ENCODE measurements around the gene SNRPA1. TPM values are rescaled to one million over a fixed set of nuclear protein-coding genes. Genes with fewer than 3 reads are reported as not detected.

The SNRPA1 gene
- total RNA-seq, 4 donors from 2014 or later = 25.6 to 47.7 (median 29.3) TPM

DNA sequence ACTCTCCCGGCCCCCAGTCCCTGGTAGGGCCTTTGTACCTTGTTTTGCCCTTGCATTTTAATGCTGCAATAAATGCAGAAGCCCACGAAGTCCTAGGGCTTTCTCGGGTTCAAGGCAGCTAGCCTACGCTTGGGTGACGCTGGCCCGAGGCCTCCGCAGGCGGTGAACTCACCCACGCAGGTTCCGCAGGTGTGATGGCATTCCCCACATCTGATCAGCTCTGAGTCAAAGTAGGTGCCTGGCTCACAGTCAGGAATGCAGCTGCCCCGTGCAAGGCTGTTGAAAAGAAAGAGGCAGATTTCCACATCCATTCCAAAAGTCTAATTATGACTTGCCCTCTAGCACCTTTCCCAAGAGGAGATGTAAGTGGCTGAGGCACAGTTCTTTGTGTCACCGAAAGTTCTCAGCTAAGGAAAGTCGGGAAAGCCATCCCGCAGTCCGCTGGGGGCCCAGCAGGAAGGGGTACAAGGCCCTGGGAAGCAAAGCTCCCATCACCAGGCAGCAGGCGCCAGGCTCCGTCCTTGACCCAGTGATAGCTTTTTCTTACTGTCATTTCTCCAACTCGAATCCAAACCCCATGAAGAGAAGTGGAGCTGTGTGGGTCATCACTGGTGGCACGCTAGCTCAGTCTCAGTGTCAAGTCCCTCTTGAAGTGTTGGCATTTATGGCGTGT lies 23.2 kb upstream of the SNRPA1 start:
- TF ChIP-seq, protein P1, sequence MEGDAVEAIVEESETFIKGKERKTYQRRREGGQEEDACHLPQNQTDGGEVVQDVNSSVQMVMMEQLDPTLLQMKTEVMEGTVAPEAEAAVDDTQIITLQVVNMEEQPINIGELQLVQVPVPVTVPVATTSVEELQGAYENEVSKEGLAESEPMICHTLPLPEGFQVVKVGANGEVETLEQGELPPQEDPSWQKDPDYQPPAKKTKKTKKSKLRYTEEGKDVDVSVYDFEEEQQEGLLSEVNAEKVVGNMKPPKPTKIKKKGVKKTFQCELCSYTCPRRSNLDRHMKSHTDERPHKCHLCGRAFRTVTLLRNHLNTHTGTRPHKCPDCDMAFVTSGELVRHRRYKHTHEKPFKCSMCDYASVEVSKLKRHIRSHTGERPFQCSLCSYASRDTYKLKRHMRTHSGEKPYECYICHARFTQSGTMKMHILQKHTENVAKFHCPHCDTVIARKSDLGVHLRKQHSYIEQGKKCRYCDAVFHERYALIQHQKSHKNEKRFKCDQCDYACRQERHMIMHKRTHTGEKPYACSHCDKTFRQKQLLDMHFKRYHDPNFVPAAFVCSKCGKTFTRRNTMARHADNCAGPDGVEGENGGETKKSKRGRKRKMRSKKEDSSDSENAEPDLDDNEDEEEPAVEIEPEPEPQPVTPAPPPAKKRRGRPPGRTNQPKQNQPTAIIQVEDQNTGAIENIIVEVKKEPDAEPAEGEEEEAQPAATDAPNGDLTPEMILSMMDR (IDR thresholded peaks at IDR 0.05) = no peak
- ATAC-seq (ENCODE audit: low FRiP score) = no peak
- no peak for DNase-seq (ENCODE audit: low spot score)

DNA sequence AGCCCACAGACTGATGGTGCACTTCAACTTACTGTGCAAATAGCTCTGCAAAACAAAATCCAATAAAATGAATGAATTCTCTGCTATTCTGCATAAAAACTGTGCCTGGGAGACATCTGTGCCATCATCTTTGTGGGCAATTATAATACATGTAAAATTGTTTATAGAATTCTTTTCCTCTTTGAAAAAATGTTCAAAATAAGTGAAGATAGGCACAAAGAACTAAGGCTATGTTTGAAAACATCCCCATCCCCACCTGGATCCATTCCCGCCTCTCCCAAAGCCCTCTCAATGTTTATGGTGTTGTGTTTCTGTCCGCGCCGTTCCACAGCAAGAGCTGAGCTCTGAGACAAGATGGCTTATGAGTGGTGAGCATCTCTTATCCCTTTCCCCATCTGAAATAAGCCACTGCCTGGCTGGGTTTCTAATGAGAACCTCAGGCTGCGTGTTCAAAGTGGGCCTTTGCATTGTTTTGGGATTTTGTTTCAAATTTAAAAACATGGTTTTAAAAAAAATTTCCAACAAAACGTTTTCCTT lies 22.4 kb upstream of the SNRPA1 start:
- DNase-seq (ENCODE audit: low spot score) = no peak
- TF ChIP-seq, protein P1 (IDR thresholded peaks at IDR 0.05) = no peak
- ATAC-seq (ENCODE audit: low FRiP score) = no peak

DNA sequence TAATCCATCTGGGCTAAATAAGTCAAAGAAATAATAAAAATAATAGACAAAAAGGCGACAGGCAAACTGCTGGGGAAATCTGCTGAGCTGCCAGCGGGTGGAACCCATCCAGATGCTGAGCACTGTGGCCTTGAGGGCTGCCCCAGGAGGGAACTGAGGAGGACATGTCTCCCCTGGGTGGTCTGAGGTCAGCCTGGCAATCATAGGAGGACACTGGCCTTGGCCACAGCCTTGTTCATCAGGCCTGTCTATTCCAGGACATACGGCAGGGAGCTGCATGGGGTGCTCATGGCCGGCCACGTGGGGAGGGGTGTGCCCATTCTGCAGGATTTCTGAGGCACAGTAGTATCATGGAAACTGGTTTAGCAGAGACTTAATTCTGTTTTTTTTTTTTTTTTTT lies 21.5 kb upstream of the SNRPA1 start:
- ATAC-seq (ENCODE audit: low FRiP score) (no peak), DNase-seq (ENCODE audit: low spot score) (no peak)
- TF ChIP-seq, protein P1 (IDR thresholded peaks at IDR 0.05) = no peak

DNA sequence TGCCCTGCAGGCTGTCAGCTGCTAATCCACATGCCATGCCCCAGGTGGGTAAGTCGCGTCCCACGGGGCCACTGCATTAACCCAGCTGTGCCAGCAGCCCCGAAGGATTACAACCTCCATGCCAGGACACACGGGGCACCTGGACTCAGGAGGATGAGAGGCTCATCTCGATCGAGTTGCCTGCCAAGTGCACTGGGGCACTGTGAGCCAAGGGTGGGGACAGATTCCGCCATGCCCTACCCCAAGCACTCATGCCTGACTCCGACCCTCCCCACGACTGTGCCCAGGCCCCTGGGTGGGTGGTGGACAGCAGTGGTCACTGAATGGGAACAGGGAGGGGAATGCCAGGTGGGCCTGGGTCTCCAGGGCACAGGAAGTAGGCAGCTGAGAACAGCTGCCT lies 20.7 kb upstream of the SNRPA1 start:
- TF ChIP-seq, protein P1 (IDR thresholded peaks at IDR 0.05) = no peak
- no peak for ATAC-seq (ENCODE audit: low FRiP score)
- DNase-seq (ENCODE audit: low spot score) = no peak

DNA sequence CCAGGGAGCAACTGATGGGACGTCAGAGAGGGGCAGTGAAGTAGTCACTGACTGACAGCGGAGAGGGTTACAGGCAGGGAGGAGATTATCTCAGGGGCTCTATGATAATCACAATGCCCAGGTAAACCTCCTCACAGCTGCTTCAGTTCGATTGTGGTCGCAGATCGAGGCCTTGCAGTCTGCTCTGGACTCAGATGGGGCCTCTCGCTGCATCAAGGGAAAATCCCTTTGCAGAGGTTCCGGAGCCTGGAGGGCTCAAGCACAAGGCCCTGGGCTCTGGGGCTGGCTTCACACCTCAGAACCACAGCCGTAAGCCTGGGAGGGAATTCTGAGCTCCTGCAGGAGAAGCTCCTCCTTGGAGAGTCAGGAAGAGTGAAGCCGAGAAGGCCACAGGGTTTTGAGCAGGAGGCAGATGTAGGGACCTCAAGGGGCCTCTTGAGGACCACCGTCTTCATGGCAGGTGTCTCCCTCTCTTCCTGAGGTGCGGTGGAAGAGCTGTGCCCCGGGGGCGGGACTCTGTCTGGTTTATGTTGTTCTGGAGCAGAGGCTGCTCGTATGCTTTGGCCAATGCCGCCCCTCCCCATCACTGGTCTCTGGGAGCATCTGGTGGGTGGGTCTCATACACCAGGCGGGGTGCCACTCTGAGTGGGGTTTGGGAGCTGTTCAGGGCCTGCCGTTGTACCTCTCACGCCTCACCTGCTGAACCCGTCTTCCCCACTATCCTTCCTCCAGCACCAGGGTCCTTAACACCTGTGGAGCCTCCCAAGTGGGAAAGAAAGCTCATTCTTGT lies 19.5 kb upstream of the SNRPA1 start:
- DNase-seq (ENCODE audit: low spot score) (no peak), ATAC-seq (ENCODE audit: low FRiP score) (no peak)
- TF ChIP-seq, protein P1 (IDR thresholded peaks at IDR 0.05) = no peak

DNA sequence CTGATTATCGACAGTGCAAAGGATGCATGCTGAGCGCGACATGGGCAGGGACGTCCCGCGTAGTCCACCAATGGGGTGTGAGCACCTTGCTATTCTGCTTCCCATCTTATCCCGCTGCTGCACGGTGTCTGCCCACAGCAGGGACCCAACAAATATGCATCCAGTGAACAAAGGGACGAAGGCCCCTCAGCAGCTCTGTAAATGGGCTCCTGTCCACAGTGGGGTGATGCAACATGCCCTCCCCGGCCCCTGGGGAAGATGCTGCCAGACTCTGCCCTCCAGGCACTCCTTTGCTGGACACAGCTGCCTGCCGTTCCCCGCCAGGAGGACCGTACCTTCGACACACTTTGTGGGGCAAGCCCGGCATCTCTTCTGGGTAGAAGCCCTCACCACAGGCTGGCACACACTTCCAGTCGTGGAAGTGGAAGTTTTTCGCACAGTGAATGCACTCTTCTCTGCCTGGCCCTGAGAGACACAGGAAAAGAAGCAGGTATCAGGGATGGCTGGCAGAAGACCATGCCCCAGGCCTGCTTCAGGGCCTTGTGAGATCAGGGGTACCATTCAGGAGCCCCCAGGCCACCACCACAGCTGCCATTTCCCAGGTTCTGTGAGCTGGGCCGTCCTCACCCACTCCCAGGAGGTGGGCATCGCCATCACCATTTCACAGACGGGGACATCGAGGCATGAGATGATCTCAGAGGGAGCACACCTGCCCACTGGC lies 18.2 kb upstream of the SNRPA1 start:
- ATAC-seq (ENCODE audit: low FRiP score) (no peak), DNase-seq (ENCODE audit: low spot score) (no peak)
- TF ChIP-seq, protein P1 (IDR thresholded peaks at IDR 0.05) = no peak

Data from omental fat pad (tissue), 4 donors.